ENCODE data around the gene SMARCB1.

The SMARCB1 gene

GRCh38 chr22:23803001-23803819 is 16.4 kb downstream of the SMARCB1 start:
- Histone ChIP-seq H3K4me3 (ENCODE audit: low read depth, low read length) (no peak overlapping the region), H3K36me3 (replicated peaks) (peaks cover 74% of the 10 kb centered on the region), H3K27me3 (replicated peaks) (no peaks in the 10 kb centered on the region), H3K27ac (no peak overlapping the region)
- in situ Hi-C loops (cut with HindIII; ENCODE audit: low pct_ligation_motif_present, low sequenced_read_pairs) = no loop called here
- no peak for TF ChIP-seq CTCF (IDR thresholded peaks at IDR 0.05; ENCODE audit: low read depth, low read length, missing control alignments)
- DNase-seq = no peak

- Histone ChIP-seq H3K4me3 (ENCODE audit: low read depth, low read length) (no peak overlapping the region), H3K36me3 (replicated peaks) (peaks cover 68% of the 10 kb centered on the region), H3K27ac (no peak overlapping the region), H3K27me3 (replicated peaks) (no peaks in the 10 kb centered on the region)
- no peak for TF ChIP-seq CTCF (IDR thresholded peaks at IDR 0.05; ENCODE audit: low read depth, low read length, missing control alignments)
- no peak for DNase-seq
- in situ Hi-C loops (cut with HindIII; ENCODE audit: low pct_ligation_motif_present, low sequenced_read_pairs) = no loop called here
Measured at GRCh38 chr22:23804781-23805291, 18.1 kb downstream of the SMARCB1 start.

GRCh38 chr22:23806837-23807236 is 20.1 kb downstream of the SMARCB1 start:
- DNase-seq = no peak
- no peak for TF ChIP-seq CTCF (IDR thresholded peaks at IDR 0.05; ENCODE audit: low read depth, low read length, missing control alignments)
- Histone ChIP-seq H3K36me3 (replicated peaks) (peaks cover 56% of the 10 kb centered on the region), H3K27me3 (replicated peaks) (no peaks in the 10 kb centered on the region), H3K27ac (no peak overlapping the region), H3K4me3 (ENCODE audit: low read depth, low read length) (no peak overlapping the region)
- in situ Hi-C loops (cut with HindIII; ENCODE audit: low pct_ligation_motif_present, low sequenced_read_pairs) = no loop called here

GRCh38 chr22:23812378-23812777 is 25.6 kb downstream of the SMARCB1 start:
- Histone ChIP-seq H3K36me3 (replicated peaks) (peaks cover 20% of the 10 kb centered on the region), H3K27ac (no peak overlapping the region), H3K4me3 (ENCODE audit: low read depth, low read length) (no peak overlapping the region), H3K27me3 (replicated peaks) (no peaks in the 10 kb centered on the region)
- no peak for DNase-seq
- no peak for TF ChIP-seq CTCF (IDR thresholded peaks at IDR 0.05; ENCODE audit: low read depth, low read length, missing control alignments)
- in situ Hi-C loops (cut with HindIII; ENCODE audit: low pct_ligation_motif_present, low sequenced_read_pairs) = no loop called here

GRCh38 chr22:23815541-23816155 is 28.9 kb downstream of the SMARCB1 start:
- no peak for TF ChIP-seq CTCF (IDR thresholded peaks at IDR 0.05; ENCODE audit: low read depth, low read length, missing control alignments)
- Histone ChIP-seq H3K36me3 (replicated peaks) (peaks cover 47% of the 10 kb centered on the region), H3K27ac (no peak overlapping the region), H3K27me3 (replicated peaks) (no peaks in the 10 kb centered on the region), H3K4me3 (ENCODE audit: low read depth, low read length) (no peak overlapping the region)
- no peak for DNase-seq
- in situ Hi-C loops (cut with HindIII; ENCODE audit: low pct_ligation_motif_present, low sequenced_read_pairs) = no loop called here
